ENCODE data around the gene UBE2D4.
A peak's percentile ranks its signal among the peaks of the same experiment; 100 is the strongest.

The UBE2D4 gene

DNA sequence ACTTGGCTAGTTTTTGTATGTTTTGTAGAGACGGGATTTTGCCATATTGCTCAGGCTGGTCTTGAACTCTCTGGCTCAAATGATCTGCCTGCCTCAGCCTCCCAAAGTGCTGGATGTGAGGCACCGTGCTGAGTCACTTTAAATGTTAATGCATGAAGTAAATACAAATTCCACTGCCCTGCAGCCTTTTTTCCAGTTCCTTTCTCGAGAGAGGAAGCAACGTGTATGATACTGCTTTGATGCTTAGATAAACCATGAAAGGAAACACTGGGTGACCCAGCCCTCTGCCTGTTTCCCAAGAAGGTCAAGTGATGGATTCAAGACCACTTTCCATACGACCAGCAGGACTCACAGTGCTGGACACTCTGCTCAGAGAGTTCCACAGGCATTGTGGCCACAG is 45.6 kb upstream of the UBE2D4 start:
- no peak for TF ChIP-seq CTCF (IDR thresholded peaks at IDR 0.05; ENCODE audit: low read depth, low read length, missing control alignments)
- Histone ChIP-seq H3K27me3 (replicated peaks) (no peaks in the 10 kb centered on the region), H3K36me3 (replicated peaks) (peaks cover 33% of the 10 kb centered on the region), H3K27ac (no peak overlapping the region), H3K4me3 (ENCODE audit: low read depth, low read length) (no peak overlapping the region)
- in situ Hi-C loops (cut with HindIII; ENCODE audit: low pct_ligation_motif_present, low sequenced_read_pairs) = no loop called here
- DNase-seq = peak; percentile 18

- H3K36me3 ChIP-seq (replicated peaks) = peaks cover 6% of the 10 kb centered on the region
- H3K27ac ChIP-seq = no peak overlapping the region
- no peaks in the 10 kb centered on the region for H3K27me3 ChIP-seq (replicated peaks)
- H3K4me3 ChIP-seq (ENCODE audit: low read depth, low read length) = no peak overlapping the region
- no peak for TF ChIP-seq CTCF (IDR thresholded peaks at IDR 0.05; ENCODE audit: low read depth, low read length, missing control alignments)
- in situ Hi-C loops (cut with HindIII; ENCODE audit: low pct_ligation_motif_present, low sequenced_read_pairs) = no loop called here
- DNase-seq = no peak
Measured at GRCh38 chr7:43884209-43884608, 42.0 kb upstream of the UBE2D4 start.

DNA sequence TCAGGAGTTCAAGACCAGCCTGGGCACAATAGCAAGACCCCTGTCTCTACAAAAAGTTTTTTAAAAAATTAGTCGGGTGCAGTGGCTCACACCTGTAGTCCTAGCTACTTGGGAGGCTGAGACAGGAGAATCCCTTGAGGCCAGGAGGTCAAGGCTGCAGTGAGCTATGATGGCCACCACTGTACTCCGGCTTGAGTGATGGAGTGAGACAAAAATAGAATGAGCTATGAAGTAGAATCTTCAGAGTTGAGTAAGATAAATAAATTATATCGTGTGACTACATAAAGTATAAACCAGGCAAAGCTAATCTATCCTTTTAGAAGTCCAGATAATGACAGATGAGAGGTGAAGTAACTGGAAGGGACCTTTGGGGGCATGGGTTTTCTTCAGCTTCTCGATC is 41.6 kb upstream of the UBE2D4 start:
- TF ChIP-seq CTCF (IDR thresholded peaks at IDR 0.05; ENCODE audit: low read depth, low read length, missing control alignments) = no peak
- Histone ChIP-seq H3K27me3 (replicated peaks) (no peaks in the 10 kb centered on the region), H3K36me3 (replicated peaks) (peaks cover 5% of the 10 kb centered on the region), H3K4me3 (ENCODE audit: low read depth, low read length) (no peak overlapping the region), H3K27ac (no peak overlapping the region)
- in situ Hi-C loops (cut with HindIII; ENCODE audit: low pct_ligation_motif_present, low sequenced_read_pairs) = no loop called here
- DNase-seq = no peak

DNA sequence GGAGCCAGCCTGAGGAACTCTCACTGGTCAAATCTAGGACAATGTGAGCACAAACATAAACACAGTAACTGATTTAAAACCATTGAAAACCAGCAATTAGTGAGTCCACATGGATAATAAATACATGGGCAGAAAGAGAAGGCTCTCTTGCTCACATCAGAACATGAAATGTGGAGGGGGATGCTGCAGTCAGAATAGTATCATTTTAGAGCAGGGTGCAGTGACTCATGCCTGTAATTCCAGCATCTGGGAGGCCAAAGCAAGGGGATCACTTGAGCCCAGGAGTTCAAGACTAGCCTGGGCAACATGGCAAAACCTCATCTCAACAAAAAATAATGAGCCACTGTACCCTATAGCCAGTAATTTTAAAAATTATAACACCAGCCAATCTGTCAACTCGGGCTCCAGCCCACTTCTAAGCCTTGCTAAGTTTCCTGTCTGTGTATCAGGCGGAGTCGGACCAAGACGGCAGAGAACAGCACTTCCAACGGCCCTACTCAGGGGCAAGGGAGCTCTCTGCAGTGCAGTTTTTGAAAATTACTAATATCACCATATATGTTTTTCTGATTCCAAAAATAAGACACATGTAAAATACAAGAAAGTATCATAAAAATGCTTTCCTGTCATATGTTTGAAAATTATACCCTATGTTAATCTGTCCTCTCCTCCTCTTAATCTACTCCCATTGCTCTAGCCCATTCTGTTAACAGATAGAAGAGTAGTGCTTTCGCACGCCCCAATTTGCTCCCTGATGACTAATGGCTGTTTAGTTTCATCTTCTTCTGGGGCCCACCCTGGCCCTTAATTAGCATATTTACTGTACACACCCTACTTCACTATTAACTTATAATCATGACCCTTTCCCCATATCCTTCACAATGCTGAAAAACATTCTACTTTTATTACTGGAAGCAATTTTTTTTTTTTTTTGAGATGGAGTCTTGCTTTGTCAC is 37.0 kb upstream of the UBE2D4 start:
- no peak for DNase-seq
- in situ Hi-C loops (cut with HindIII; ENCODE audit: low pct_ligation_motif_present, low sequenced_read_pairs) = no loop called here
- H3K36me3 ChIP-seq (replicated peaks) = peaks cover 5% of the 10 kb centered on the region
- H3K4me3 ChIP-seq (ENCODE audit: low read depth, low read length) = no peak overlapping the region
- no peaks in the 10 kb centered on the region for H3K27me3 ChIP-seq (replicated peaks)
- H3K27ac ChIP-seq = no peak overlapping the region
- TF ChIP-seq CTCF (IDR thresholded peaks at IDR 0.05; ENCODE audit: low read depth, low read length, missing control alignments) = no peak

- TF ChIP-seq CTCF (IDR thresholded peaks at IDR 0.05; ENCODE audit: low read depth, low read length, missing control alignments) = no peak
- Histone ChIP-seq H3K27me3 (replicated peaks) (no peaks in the 10 kb centered on the region), H3K36me3 (replicated peaks) (no peaks in the 10 kb centered on the region), H3K4me3 (ENCODE audit: low read depth, low read length) (no peak overlapping the region), H3K27ac (no peak overlapping the region)
- in situ Hi-C loops (cut with HindIII; ENCODE audit: low pct_ligation_motif_present, low sequenced_read_pairs) = no loop called here
- no peak for DNase-seq
Measured at GRCh38 chr7:43890468-43890867, 35.8 kb upstream of the UBE2D4 start.
